ENCODE data around the gene AOPEP.

AOPEP gene

DNA sequence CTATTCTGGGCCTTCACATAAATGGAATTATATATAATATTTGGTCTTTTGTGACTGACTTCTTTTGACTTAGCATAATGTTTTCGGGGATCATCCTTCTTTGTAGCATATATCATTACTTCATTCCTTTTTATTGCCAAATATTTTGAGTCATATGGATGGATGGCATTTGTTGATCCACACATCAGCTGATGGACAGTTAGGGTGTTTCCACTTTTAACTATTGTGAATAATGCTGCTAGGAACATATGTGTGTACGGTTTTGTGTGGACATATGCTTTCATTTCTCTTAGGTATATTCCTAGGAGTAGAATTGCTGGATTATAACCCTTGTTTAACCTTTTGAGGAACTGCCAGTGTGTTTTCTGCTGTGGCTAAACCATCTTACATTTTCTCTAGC lies 341.4 kb downstream of the AOPEP start (continued):
- TF ChIP-seq, protein P1, sequence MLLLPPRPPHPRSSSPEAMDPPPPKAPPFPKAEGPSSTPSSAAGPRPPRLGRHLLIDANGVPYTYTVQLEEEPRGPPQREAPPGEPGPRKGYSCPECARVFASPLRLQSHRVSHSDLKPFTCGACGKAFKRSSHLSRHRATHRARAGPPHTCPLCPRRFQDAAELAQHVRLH (tag by site-specific recombination; IDR thresholded peaks at IDR 0.05), result no peak
- TF ChIP-seq OSR2 (tag by site-specific recombination; IDR thresholded peaks at IDR 0.05) (no peak), ZBTB17 (tag by site-specific recombination; IDR thresholded peaks at IDR 0.05) (no peak)
- TF ChIP-seq, protein P2, sequence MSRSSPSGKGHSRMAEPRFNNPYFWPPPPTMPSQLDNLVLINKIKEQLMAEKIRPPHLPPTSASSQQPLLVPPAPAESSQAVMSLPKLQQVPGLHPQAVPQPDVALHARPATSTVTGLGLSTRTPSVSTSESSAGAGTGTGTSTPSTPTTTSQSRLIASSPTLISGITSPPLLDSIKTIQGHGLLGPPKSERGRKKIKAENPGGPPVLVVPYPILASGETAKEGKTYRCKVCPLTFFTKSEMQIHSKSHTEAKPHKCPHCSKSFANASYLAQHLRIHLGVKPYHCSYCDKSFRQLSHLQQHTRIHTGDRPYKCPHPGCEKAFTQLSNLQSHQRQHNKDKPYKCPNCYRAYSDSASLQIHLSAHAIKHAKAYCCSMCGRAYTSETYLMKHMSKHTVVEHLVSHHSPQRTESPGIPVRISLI (tag by site-specific recombination; IDR thresholded peaks at IDR 0.05), result no peak

DNA sequence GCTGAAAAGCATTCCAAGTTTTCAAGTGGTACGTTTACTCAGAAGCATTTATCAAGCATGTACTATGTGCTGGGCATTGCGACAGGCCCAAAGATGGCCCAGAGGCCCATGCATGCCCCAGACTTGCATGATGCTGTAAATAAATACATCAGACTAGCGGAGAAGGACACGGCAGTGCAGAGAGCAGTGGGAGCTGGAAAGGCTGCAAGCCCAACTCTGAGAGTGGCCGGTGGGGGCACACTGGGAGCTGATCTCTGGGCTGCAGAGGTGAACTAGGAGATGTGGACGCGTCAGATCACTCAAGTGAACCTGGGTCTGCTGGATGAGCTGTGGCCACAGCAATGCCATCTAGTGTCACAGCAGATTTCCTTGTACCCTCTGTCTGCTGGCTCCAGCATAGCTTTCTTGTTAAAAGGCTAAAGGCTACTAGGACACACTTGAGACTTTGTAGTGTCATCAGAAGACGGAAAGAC lies 344.1 kb downstream of the AOPEP start:
- peaks cover 0 to 16% of the 10 kb centered on the region in 2 experiments; a peak in 1 of 3 replicates for H3K36me3 ChIP-seq (ENCODE audit: control insufficient read depth in 2 of 2, insufficient read depth in 1 of 2, low read length in 2 of 2)
- no peaks in the 10 kb centered on the region for H3K9me3 ChIP-seq (ENCODE audit: control insufficient read depth, insufficient read depth, low read depth, low read length)
- ChIA-PET CTCF (interaction anchor here (0.5 to 0.6 kb wide), 2 partner anchors 110 to 338 kb away, joined by 3 to 5 read pairs; no protein-coding TSS in a partner anchor), POLR2A (no interaction called here)
- no peak overlapping the region for H3K27ac ChIP-seq (ENCODE audit: extremely low read depth, low read depth, low read length)
- no peaks in the 10 kb centered on the region for H3K4me1 ChIP-seq (ENCODE audit: control insufficient read depth, insufficient read depth, low read length)
- H3K4me3 ChIP-seq (ENCODE audit: low read depth, low read length), result no peak overlapping the region
- TF ChIP-seq ZNF354C (tag by site-specific recombination; IDR thresholded peaks at IDR 0.05; ENCODE audit: borderline replicate concordance, low read depth), result no peak
- TF ChIP-seq, protein P3, sequence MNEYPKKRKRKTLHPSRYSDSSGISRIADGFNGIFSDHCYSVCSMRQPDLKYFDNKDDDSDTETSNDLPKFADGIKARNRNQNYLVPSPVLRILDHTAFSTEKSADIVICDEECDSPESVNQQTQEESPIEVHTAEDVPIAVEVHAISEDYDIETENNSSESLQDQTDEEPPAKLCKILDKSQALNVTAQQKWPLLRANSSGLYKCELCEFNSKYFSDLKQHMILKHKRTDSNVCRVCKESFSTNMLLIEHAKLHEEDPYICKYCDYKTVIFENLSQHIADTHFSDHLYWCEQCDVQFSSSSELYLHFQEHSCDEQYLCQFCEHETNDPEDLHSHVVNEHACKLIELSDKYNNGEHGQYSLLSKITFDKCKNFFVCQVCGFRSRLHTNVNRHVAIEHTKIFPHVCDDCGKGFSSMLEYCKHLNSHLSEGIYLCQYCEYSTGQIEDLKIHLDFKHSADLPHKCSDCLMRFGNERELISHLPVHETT (tag by site-specific recombination; IDR thresholded peaks at IDR 0.05), result no peak
- TF ChIP-seq ZNF701 (tag by site-specific recombination; IDR thresholded peaks at IDR 0.05), result no peak
- TF ChIP-seq ZNF302 (tag by site-specific recombination; IDR thresholded peaks at IDR 0.05; ENCODE audit: low read depth), result no peak
- TF ChIP-seq SP7 (tag by site-specific recombination; IDR thresholded peaks at IDR 0.05), result no peak
- TF ChIP-seq ZNF214 (tag by site-specific recombination; IDR thresholded peaks at IDR 0.05; ENCODE audit: borderline replicate concordance), result no peak
- no peak for TF ChIP-seq ZNF571 (tag by site-specific recombination; IDR thresholded peaks at IDR 0.05)
- no peak for TF ChIP-seq ZNF175 (tag by site-specific recombination; IDR thresholded peaks at IDR 0.05)
- no peak for TF ChIP-seq ZNF521 (tag by site-specific recombination; IDR thresholded peaks at IDR 0.05)
- no peak for TF ChIP-seq KLF1 (tag by site-specific recombination; IDR thresholded peaks at IDR 0.05)
- no peak for TF ChIP-seq ZNF140 (tag by site-specific recombination; IDR thresholded peaks at IDR 0.05)
- no peak for TF ChIP-seq HOXA7 (CRISPR knock-in tag; IDR thresholded peaks at IDR 0.05; ENCODE audit: borderline replicate concordance)
- TF ChIP-seq ZEB2 (tag by site-specific recombination; IDR thresholded peaks at IDR 0.05), result no peak
- TF ChIP-seq, protein P4, sequence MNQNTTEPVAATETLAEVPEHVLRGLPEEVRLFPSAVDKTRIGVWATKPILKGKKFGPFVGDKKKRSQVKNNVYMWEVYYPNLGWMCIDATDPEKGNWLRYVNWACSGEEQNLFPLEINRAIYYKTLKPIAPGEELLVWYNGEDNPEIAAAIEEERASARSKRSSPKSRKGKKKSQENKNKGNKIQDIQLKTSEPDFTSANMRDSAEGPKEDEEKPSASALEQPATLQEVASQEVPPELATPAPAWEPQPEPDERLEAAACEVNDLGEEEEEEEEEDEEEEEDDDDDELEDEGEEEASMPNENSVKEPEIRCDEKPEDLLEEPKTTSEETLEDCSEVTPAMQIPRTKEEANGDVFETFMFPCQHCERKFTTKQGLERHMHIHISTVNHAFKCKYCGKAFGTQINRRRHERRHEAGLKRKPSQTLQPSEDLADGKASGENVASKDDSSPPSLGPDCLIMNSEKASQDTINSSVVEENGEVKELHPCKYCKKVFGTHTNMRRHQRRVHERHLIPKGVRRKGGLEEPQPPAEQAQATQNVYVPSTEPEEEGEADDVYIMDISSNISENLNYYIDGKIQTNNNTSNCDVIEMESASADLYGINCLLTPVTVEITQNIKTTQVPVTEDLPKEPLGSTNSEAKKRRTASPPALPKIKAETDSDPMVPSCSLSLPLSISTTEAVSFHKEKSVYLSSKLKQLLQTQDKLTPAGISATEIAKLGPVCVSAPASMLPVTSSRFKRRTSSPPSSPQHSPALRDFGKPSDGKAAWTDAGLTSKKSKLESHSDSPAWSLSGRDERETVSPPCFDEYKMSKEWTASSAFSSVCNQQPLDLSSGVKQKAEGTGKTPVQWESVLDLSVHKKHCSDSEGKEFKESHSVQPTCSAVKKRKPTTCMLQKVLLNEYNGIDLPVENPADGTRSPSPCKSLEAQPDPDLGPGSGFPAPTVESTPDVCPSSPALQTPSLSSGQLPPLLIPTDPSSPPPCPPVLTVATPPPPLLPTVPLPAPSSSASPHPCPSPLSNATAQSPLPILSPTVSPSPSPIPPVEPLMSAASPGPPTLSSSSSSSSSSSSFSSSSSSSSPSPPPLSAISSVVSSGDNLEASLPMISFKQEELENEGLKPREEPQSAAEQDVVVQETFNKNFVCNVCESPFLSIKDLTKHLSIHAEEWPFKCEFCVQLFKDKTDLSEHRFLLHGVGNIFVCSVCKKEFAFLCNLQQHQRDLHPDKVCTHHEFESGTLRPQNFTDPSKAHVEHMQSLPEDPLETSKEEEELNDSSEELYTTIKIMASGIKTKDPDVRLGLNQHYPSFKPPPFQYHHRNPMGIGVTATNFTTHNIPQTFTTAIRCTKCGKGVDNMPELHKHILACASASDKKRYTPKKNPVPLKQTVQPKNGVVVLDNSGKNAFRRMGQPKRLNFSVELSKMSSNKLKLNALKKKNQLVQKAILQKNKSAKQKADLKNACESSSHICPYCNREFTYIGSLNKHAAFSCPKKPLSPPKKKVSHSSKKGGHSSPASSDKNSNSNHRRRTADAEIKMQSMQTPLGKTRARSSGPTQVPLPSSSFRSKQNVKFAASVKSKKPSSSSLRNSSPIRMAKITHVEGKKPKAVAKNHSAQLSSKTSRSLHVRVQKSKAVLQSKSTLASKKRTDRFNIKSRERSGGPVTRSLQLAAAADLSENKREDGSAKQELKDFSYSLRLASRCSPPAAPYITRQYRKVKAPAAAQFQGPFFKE (tag by site-specific recombination; IDR thresholded peaks at IDR 0.05; ENCODE audit: borderline replicate concordance), result no peak
- TF ChIP-seq ZBTB7A (tag by site-specific recombination; IDR thresholded peaks at IDR 0.05; ENCODE audit: low read depth), result no peak
- no peak for TF ChIP-seq EGR2 (tag by site-specific recombination; IDR thresholded peaks at IDR 0.05; ENCODE audit: low read depth)
- TF ChIP-seq, protein P5, sequence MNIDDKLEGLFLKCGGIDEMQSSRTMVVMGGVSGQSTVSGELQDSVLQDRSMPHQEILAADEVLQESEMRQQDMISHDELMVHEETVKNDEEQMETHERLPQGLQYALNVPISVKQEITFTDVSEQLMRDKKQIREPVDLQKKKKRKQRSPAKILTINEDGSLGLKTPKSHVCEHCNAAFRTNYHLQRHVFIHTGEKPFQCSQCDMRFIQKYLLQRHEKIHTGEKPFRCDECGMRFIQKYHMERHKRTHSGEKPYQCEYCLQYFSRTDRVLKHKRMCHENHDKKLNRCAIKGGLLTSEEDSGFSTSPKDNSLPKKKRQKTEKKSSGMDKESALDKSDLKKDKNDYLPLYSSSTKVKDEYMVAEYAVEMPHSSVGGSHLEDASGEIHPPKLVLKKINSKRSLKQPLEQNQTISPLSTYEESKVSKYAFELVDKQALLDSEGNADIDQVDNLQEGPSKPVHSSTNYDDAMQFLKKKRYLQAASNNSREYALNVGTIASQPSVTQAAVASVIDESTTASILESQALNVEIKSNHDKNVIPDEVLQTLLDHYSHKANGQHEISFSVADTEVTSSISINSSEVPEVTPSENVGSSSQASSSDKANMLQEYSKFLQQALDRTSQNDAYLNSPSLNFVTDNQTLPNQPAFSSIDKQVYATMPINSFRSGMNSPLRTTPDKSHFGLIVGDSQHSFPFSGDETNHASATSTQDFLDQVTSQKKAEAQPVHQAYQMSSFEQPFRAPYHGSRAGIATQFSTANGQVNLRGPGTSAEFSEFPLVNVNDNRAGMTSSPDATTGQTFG (tag by site-specific recombination; IDR thresholded peaks at IDR 0.05; ENCODE audit: borderline replicate concordance), result no peak
- TF ChIP-seq ZBTB8A (tag by site-specific recombination; IDR thresholded peaks at IDR 0.05), result no peak

Measured in HEK293 (cell line).